HepG2 (cell line): Measurements from ENCODE around the gene RAB30. TPM values are rescaled to one million over a fixed set of nuclear protein-coding genes. Genes with fewer than 3 reads are reported as not detected.

ENCODE experiments used
- ATAC-seq: fragments of 200-7000 bp; cut with Tn5 transposase; 3 replicates; pipeline ENCODE4 v1.9.1; 2020; ENCODE audit warnings: mild to moderate bottlenecking, moderate library complexity
- BruUV-seq: library from RNA; stranded (reverse); fragments of 400-500 nt; replicated peaks from 2 replicates; lab custom pipeline; 2021; lab: Mats Ljungman, UMichigan
- CTCF ChIA-PET: fragments of 300-600 bp; formaldehyde crosslinking; extraction: SDS; loops from one replicate; lab custom pipeline; 2021; ENCODE audit warnings: low total read pairs, inconsistent platforms, low intra/inter-chr PET ratio; lab: Yijun Ruan, JAX
- POLR2A ChIA-PET: fragments of 350-600 bp; sonication (Branson Sonifier 250); formaldehyde crosslinking; loops from one replicate; lab custom pipeline; 2020; ENCODE audit warnings: antibody characterized with exemption, inconsistent platforms; lab: Yijun Ruan, JAX
- DNase-seq: peaks from one replicate; pipeline ENCODE4 v3.0.0-alpha.2; 2015; ENCODE audit warnings: low spot score
- FAIRE-seq: peaks from 3 replicates; lab custom pipeline; 2011; peaks lifted over from hg19 to GRCh38; lab: Jason Lieb, UNC
- H2AFZ ChIP-seq: one replicate; pipeline ENCODE4 v1.6.1; 2011; ENCODE audit warnings: low read length, inconsistent platforms
- H3K27ac ChIP-seq: fragments of 300-600 bp; 3 replicates; pipeline ENCODE4 v1.8.0; 2011; ENCODE audit warnings: mixed run types, mild to moderate bottlenecking, mixed read lengths, low read length, inconsistent platforms; ENCODE audit not compliant: insufficient read depth; ENCODE audit errors: extremely low read length
- H3K27me3 ChIP-seq, 2 experiments: fragments of 200-600 bp in 1 of 2; 2 replicates in 1 of 2; 3 replicates in 1 of 2; pipeline versions ENCODE4 v1.6.0 to v1.8.0; 2011; ENCODE audit warnings: low read length in 2 of 2, mild to moderate bottlenecking in 2 of 2, moderate library complexity in 2 of 2, inconsistent platforms in 1 of 2; ENCODE audit not compliant: insufficient read depth in 2 of 2, control insufficient read depth in 1 of 2
- H3K36me3 ChIP-seq, 2 experiments: fragments of 200-600 bp in 1 of 2; replicated peaks in 1 of 2; 2 replicates in 1 of 2; 3 replicates in 1 of 2; pipeline versions ENCODE4 v1.5.1 to v1.8.0; 2011; ENCODE audit warnings: low read length in 2 of 2, inconsistent platforms in 1 of 2; ENCODE audit not compliant: insufficient read depth in 2 of 2, control insufficient read depth in 1 of 2
- H3K4me1 ChIP-seq: 2 replicates; pipeline ENCODE4 v1.5.1; 2012; ENCODE audit warnings: low read length, inconsistent platforms; ENCODE audit not compliant: insufficient read depth
- H3K4me2 ChIP-seq: 2 replicates; pipeline ENCODE4 v1.6.0; 2011; ENCODE audit warnings: low read depth, low read length, inconsistent platforms
- H3K4me3 ChIP-seq, 3 experiments: fragments of 200-600 bp in 1 of 3; sonication (generic), shearing (Covaris generic) in 1 of 3; replicated peaks in 1 of 3; 2 replicates each; pipeline ENCODE4 v1.5.1; 2011 to 2016; ENCODE audit warnings: low read length in 3 of 3, inconsistent platforms in 2 of 3, low read depth in 2 of 3, mild to moderate bottlenecking in 2 of 3, control low read depth in 1 of 3, mixed read lengths in 1 of 3; ENCODE audit not compliant: insufficient read depth in 1 of 3
- H3K79me2 ChIP-seq: one replicate; pipeline ENCODE4 v1.6.1; 2011; ENCODE audit warnings: low read length, inconsistent platforms; ENCODE audit not compliant: insufficient read depth
- H3K9ac ChIP-seq: 2 replicates; pipeline ENCODE4 v1.6.0; 2011; ENCODE audit warnings: mild to moderate bottlenecking, low read depth, low read length, inconsistent platforms; ENCODE audit not compliant: insufficient read depth
- H3K9me3 ChIP-seq: 2 replicates; pipeline ENCODE4 v1.5.1; 2012; ENCODE audit warnings: mild to moderate bottlenecking, low read length
- H4K20me1 ChIP-seq: 2 replicates; pipeline ENCODE4 v1.6.0; 2011; ENCODE audit warnings: inconsistent platforms, mild to moderate bottlenecking, low read length, moderate library complexity; ENCODE audit not compliant: insufficient read depth
- BRCA1 ChIP-seq: sonication (generic); formaldehyde crosslinking; IDR thresholded peaks from 2 replicates; pipeline ENCODE4 v1.4.0; 2020; ENCODE audit warnings: missing genetic modification reagents
- CBX2 ChIP-seq, 2 experiments: fragments of 200-600 bp in 1 of 2; sonication (generic); formaldehyde crosslinking in 1 of 2; IDR thresholded peaks; 2 replicates each; pipeline versions ENCODE4 v1.7.0 to v1.8.1; 2018 to 2022; ENCODE audit warnings: low read depth in 2 of 2, low read length in 1 of 2, mild to moderate bottlenecking in 1 of 2, missing genetic modification reagents in 1 of 2
- CENPT ChIP-seq: sonication (generic); formaldehyde crosslinking; IDR thresholded peaks from 2 replicates; pipeline ENCODE4 v1.8.0; 2022; ENCODE audit warnings: low read depth, mild to moderate bottlenecking, moderate library complexity, missing genetic modification reagents
- FLYWCH1 ChIP-seq: sonication (generic); formaldehyde crosslinking; IDR thresholded peaks from 2 replicates; pipeline ENCODE4 v1.8.1; 2023; ENCODE audit warnings: mild to moderate bottlenecking, missing genetic modification reagents
- GATAD2A ChIP-seq: IDR thresholded peaks from 2 replicates; pipeline ENCODE4 v1.6.1; 2016
- GFI1 ChIP-seq: sonication (generic); formaldehyde crosslinking; IDR thresholded peaks from 2 replicates; pipeline ENCODE4 v1.5.0; 2020; ENCODE audit warnings: missing genetic modification reagents, mild to moderate bottlenecking, borderline replicate concordance
- LCORL ChIP-seq, 2 experiments: fragments of 450-650 bp in 1 of 2; sonication (generic) in 1 of 2; formaldehyde crosslinking in 1 of 2; IDR thresholded peaks; 2 replicates each; pipeline versions ENCODE4 v1.5.0 to v1.6.1; 2017 to 2020; ENCODE audit warnings: antibody characterized with exemption in 1 of 2, missing genetic modification reagents in 1 of 2
- MAFF ChIP-seq: IDR thresholded peaks from 2 replicates; pipeline ENCODE4 v1.6.1; 2011; ENCODE audit warnings: low read depth, low read length, improper control_type of control experiment
- MAFK ChIP-seq, 2 experiments: IDR thresholded peaks in 1 of 2; conservative IDR thresholded peaks in 1 of 2; 2 replicates each; pipeline ENCODE4 v1.6.1; 2011; ENCODE audit warnings: improper control_type of control experiment in 2 of 2, low read length in 2 of 2
- MIER3 ChIP-seq: IDR thresholded peaks from 2 replicates; pipeline ENCODE4 v1.6.1; 2016; ENCODE audit warnings: missing compliant biosample characterization, borderline replicate concordance
- NFIC ChIP-seq: IDR thresholded peaks from 2 replicates; pipeline ENCODE4 v1.6.1; 2012; ENCODE audit warnings: mild to moderate bottlenecking, low read length, inconsistent platforms
- RBFOX2 ChIP-seq: fragments of 200-400 bp; formaldehyde crosslinking; IDR thresholded peaks from 2 replicates; pipeline ENCODE4 v1.6.1; 2017; ENCODE audit warnings: low read depth, mild to moderate bottlenecking, low read length
- RCOR2 ChIP-seq: IDR thresholded peaks from 2 replicates; pipeline ENCODE4 v1.6.1; 2016; ENCODE audit warnings: missing biosample characterization, missing genetic modification reagents
- TAF1 ChIP-seq: sonication (generic); formaldehyde crosslinking; IDR thresholded peaks from 2 replicates; pipeline ENCODE4 v1.4.0; 2020; ENCODE audit warnings: missing genetic modification reagents
- ZNF577 ChIP-seq: sonication (generic); formaldehyde crosslinking; IDR thresholded peaks from 2 replicates; pipeline ENCODE4 v1.4.0; 2020; ENCODE audit warnings: mild to moderate bottlenecking, low read depth, missing genetic modification reagents, borderline replicate concordance
- ZNF777 ChIP-seq: sonication (generic); formaldehyde crosslinking; IDR thresholded peaks from 2 replicates; pipeline ENCODE4 v1.4.0; 2020; ENCODE audit warnings: missing genetic modification reagents
- WGBS: methylation state at CpG from one replicate; pipeline ENCODE4 v1.1.6; 2017; ENCODE audit warnings: low lambda C conversion rate; 5-methylcytosine and 5-hydroxymethylcytosine counted together
- in situ Hi-C: cut with HindIII; loops from 2 replicates; pipeline ENCODE4 v1.10.0; 2017; ENCODE audit warnings: low pct_unique_long_range_greater_than_20kb; ENCODE audit not compliant: extremely low pct_ligation_motif_present
- intact Hi-C: fragments of 100-400 bp; cut with micrococcal nuclease; formaldehyde crosslinking; loops from one replicate; pipeline ENCODE4 v1.10.0; 2022; ENCODE audit not compliant: unreplicated experiment
- polyA plus RNA-seq, 8 experiments: library from polyadenylated mRNA; depleted of rRNA in 3 of 8; stranded (reverse) in 7 of 8; unstranded in 1 of 8; fragments of >200 nt; fragmentation: Illumina TruSeq in 4 of 8; extraction: Trizol in 4 of 8; gene quantifications; 2 replicates each; pipeline versions ENCODE4 v1.2.1 to v1.2.3, GENCODE V29; 2011 to 2016; ENCODE audit warnings: low read depth in 4 of 8, missing spikeins in 1 of 8, mixed read lengths in 1 of 8; ENCODE audit not compliant: insufficient read depth in 1 of 8
- total RNA-seq, 5 experiments: library from RNA; depleted of rRNA; stranded (reverse); fragments of >200 nt; fragmentation: Illumina TruSeq; extraction: Trizol; gene quantifications; 2 replicates each; pipeline ENCODE4 v1.2.3, GENCODE V29; 2016; ENCODE audit warnings: low read depth in 1 of 5

The RAB30 gene
- total and polyA plus RNA-seq, 2 of the 13 experiments (the other 11 are each of a cell fraction or from before 2014, with no cell fraction given) = 3.7 to 5.0 TPM

GRCh38 chr11:83112886-83113285 lies 41.2 kb upstream of the RAB30 start (continued):
- no peak for TF ChIP-seq TAF1 (CRISPR knock-in tag)
- no peak for TF ChIP-seq BRCA1 (CRISPR knock-in tag)
- TF ChIP-seq FLYWCH1 = no peak
- TF ChIP-seq CBX2 (IDR thresholded peaks at IDR 0.05; ENCODE audit: low read depth, low read length) = no peak
- no peak for TF ChIP-seq CBX2 (CRISPR knock-in tag; IDR thresholded peaks at IDR 0.05; ENCODE audit: low read depth)
- TF ChIP-seq LCORL (IDR thresholded peaks at IDR 0.05) = no peak
- no peak for TF ChIP-seq LCORL (CRISPR knock-in tag; IDR thresholded peaks at IDR 0.05)
- no peak for TF ChIP-seq GATAD2A
- TF ChIP-seq ZNF577 (CRISPR knock-in tag) = no peak
- no peak for TF ChIP-seq RCOR2
- no peak for TF ChIP-seq GFI1 (CRISPR knock-in tag)
- TF ChIP-seq ZNF777 (CRISPR knock-in tag) = no peak
- no peak for TF ChIP-seq NFIC
- no peak for TF ChIP-seq CENPT (CRISPR knock-in tag)
- no peak for TF ChIP-seq RBFOX2

- Histone ChIP-seq H3K27me3 (no peaks in the 10 kb centered on the region), H4K20me1 (no peaks in the 10 kb centered on the region), H3K4me3 (no peak overlapping the region), H3K27ac (no peak overlapping the region), H3K4me1 (peaks cover 22% of the 10 kb centered on the region), H3K36me3 (no peaks in the 10 kb centered on the region), H3K4me2 (no peak overlapping the region), H3K79me2 (no peaks in the 10 kb centered on the region), H3K9ac (no peak overlapping the region), H2AFZ (no peak overlapping the region), H3K9me3 (no peaks in the 10 kb centered on the region)
- ATAC-seq = no peak
- intact Hi-C loops (no loop called here), in situ Hi-C loops (no loop called here)
- FAIRE-seq = no peak
- TF ChIP-seq MAFF = 0 out of 2 replicates have a peak, but pooled peaks have one; percentile 48
- TF ChIP-seq MIER3 (CRISPR knock-in tag) = no peak
- peak in 1 of 2 experiments; percentile 39; a peak in 2 of 4 replicates for TF ChIP-seq MAFK (conservative IDR thresholded peaks at IDR 0.05 in 1 of 2, IDR thresholded peaks at IDR 0.05 in 1 of 2; ENCODE audit: low read length in 2 of 2)
- DNase-seq = no peak
- CTCF ChIA-PET = no interaction called here
- POLR2A ChIA-PET = no interaction called here
- BruUV-seq = no TSS peak
- 29% methylated on average over 1 of the region's 1 CpG for WGBS
Observed at GRCh38 chr11:83105168-83105567, 33.5 kb upstream of the RAB30 start.
